BJ (cell line): ENCODE data around the gene SKIL. TPM values are rescaled to one million over a fixed set of nuclear protein-coding genes. Genes with fewer than 3 reads are reported as not detected.
"Not testable (repeated sequence)": the region's sequence is repeated elsewhere in the genome, so short reads cannot be mapped to it uniquely, and the experiment has no call there.

Experiments
- CTCF ChIA-PET: fragments of 350-600 bp; formaldehyde crosslinking; extraction: SDS; loops from one replicate; lab custom pipeline; 2021; ENCODE audit warnings: antibody characterized with exemption, inconsistent platforms; lab: Yijun Ruan, JAX
- POLR2A ChIA-PET: fragments of 300-600 bp; sonication (Branson Sonifier 250); formaldehyde crosslinking; extraction: SDS; loops from one replicate; lab custom pipeline; 2021; ENCODE audit warnings: antibody characterized with exemption; lab: Charles Lee
- DNase-seq: peaks from one replicate; pipeline ENCODE4 v3.0.0-alpha.2; 2011; ENCODE audit warnings: low read depth
- H3K27me3 ChIP-seq: 2 replicates; pipeline ENCODE4 v1.6.0; 2011; ENCODE audit warnings: low read length; ENCODE audit not compliant: control insufficient read depth, insufficient read depth
- H3K36me3 ChIP-seq: 2 replicates; pipeline ENCODE4 v1.5.1; 2011; ENCODE audit warnings: low read length; ENCODE audit not compliant: control insufficient read depth, insufficient read depth
- H3K4me3 ChIP-seq: 2 replicates; pipeline ENCODE4 v1.5.1; 2011; ENCODE audit warnings: low read depth, mild to moderate bottlenecking, control low read depth, low read length
- CTCF ChIP-seq: IDR thresholded peaks from 2 replicates; pipeline ENCODE4 v1.5.1; 2011; ENCODE audit warnings: low read depth, mild to moderate bottlenecking, control low read depth, inconsistent platforms, low read length, moderate library complexity; ENCODE audit not compliant: insufficient read depth
- polyA plus RNA-seq: library from polyadenylated mRNA; depleted of rRNA; stranded (reverse); fragments of >200 nt; gene quantifications from 2 replicates; pipeline ENCODE4 v1.2.3, GENCODE V29; 2011

SKIL gene
- polyA plus RNA-seq, 1 experiment: 9.7 TPM

GRCh38 chr3:170327040-170327808 lies 30.3 kb upstream of the SKIL start:
- CTCF ChIA-PET: no interaction called here
- POLR2A ChIA-PET: no interaction called here
- TF ChIP-seq CTCF: no peak
- Histone ChIP-seq H3K27me3 (no peaks in the 10 kb centered on the region), H3K4me3 (no peak overlapping the region), H3K36me3 (no peaks in the 10 kb centered on the region)
- no peak for DNase-seq

GRCh38 chr3:170327868-170328548 lies 29.5 kb upstream of the SKIL start:
- CTCF ChIA-PET: interaction anchor here (0.6 to 1.2 kb wide), 3 partner anchors 9 to 82 kb away, joined by 3 to 4 read pairs (median 3); no protein-coding TSS in a partner anchor
- POLR2A ChIA-PET: not testable (repeated sequence)

GRCh38 chr3:170330366-170330765 lies 27.1 kb upstream of the SKIL start:
- DNase-seq: no peak
- Histone ChIP-seq H3K27me3 (no peaks in the 10 kb centered on the region), H3K4me3 (no peak overlapping the region), H3K36me3 (no peaks in the 10 kb centered on the region)
- CTCF ChIA-PET: no interaction called here
- TF ChIP-seq CTCF: no peak
- POLR2A ChIA-PET: no interaction called here

More at GRCh38 chr3:170327868-170328548, 29.5 kb upstream of the SKIL start:
- H3K4me3 ChIP-seq, H3K27me3 ChIP-seq, H3K36me3 ChIP-seq, DNase-seq: not testable (repeated sequence)

GRCh38 chr3:170331143-170331542 lies 26.4 kb upstream of the SKIL start:
- H3K4me3 ChIP-seq: no peak overlapping the region
- ChIA-PET POLR2A (no interaction called here), CTCF (no interaction called here)
- DNase-seq: no peak
- H3K27me3 ChIP-seq: no peaks in the 10 kb centered on the region
- TF ChIP-seq CTCF: no peak
- H3K36me3 ChIP-seq: no peaks in the 10 kb centered on the region

- Histone ChIP-seq H3K36me3 (no peaks in the 10 kb centered on the region), H3K27me3 (no peaks in the 10 kb centered on the region), H3K4me3 (no peak overlapping the region)
- DNase-seq: no peak
- CTCF ChIA-PET: interaction anchor here (0.7 to 1.1 kb wide), 2 partner anchors 9 to 13 kb away, joined by 3 to 5 read pairs; no protein-coding TSS in a partner anchor
- POLR2A ChIA-PET: no interaction called here
- no peak for TF ChIP-seq CTCF
Measured at GRCh38 chr3:170337420-170337819, 20.1 kb upstream of the SKIL start.
